Measurements from ENCODE around the gene SLC35D2. TPM values are rescaled to one million over a fixed set of nuclear protein-coding genes. Genes with fewer than 3 reads are reported as not detected.

SLC35D2 gene
- total and polyA plus RNA-seq, 12 donors, result 10.8 to 20.8 (median 13.2) TPM

DNA sequence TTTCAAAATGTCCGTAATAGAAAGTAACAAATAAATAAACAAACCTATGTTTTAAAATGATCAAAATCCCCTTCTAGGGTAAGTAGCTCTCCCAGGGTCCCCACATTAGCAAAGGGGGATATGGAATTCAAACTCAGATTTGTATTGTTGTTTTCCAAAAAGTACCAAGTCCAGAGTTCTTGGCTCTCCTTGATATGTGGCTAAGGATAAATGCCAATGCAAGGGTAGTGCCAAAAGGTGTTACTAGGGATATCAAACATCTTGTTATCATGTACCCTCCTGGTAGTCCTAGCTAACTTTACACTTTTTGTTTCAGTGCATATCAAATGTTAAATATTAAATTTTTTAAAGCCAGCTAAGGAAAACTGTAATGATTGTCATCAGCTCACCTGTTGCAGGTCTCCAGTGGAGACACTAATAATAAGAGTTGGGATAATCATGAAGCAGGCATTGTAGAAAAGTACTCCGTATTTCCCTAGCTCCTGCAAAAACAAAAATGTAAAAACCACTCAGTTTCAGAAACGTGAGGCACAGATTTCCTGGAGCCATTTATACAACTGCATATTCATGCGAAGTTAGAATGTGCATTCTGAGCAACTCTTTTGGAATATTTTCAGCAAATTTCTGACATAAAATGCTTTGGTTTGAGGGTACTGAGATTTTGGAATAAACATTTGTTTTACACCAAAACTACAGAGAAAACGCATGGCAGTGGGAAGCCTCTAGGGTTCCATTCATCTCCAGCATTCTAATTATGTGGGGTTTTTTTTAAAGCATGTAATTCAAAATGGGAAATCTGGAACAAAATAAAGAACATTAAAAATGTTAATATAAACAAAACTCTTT is 39.8 kb downstream of the SLC35D2 start:
- no peaks in the 10 kb centered on the region for H3K27me3 ChIP-seq
- peak overlapping the region in 8 of 10 donors; percentile 7 to 66 (median 33) for H3K27ac ChIP-seq
- peaks cover 3 to 27% (median 17%) of the 10 kb centered on the region in 9 donors for H3K4me1 ChIP-seq
- TF ChIP-seq, protein P1, sequence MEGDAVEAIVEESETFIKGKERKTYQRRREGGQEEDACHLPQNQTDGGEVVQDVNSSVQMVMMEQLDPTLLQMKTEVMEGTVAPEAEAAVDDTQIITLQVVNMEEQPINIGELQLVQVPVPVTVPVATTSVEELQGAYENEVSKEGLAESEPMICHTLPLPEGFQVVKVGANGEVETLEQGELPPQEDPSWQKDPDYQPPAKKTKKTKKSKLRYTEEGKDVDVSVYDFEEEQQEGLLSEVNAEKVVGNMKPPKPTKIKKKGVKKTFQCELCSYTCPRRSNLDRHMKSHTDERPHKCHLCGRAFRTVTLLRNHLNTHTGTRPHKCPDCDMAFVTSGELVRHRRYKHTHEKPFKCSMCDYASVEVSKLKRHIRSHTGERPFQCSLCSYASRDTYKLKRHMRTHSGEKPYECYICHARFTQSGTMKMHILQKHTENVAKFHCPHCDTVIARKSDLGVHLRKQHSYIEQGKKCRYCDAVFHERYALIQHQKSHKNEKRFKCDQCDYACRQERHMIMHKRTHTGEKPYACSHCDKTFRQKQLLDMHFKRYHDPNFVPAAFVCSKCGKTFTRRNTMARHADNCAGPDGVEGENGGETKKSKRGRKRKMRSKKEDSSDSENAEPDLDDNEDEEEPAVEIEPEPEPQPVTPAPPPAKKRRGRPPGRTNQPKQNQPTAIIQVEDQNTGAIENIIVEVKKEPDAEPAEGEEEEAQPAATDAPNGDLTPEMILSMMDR (IDR thresholded peaks at IDR 0.05), result no peak
- no peak for DNase-seq
- peaks cover 0 to 7% (median 0%) of the 10 kb centered on the region in 11 donors for H3K9me3 ChIP-seq
- 68 to 71% methylated on average over 5 of the region's 5 CpGs for WGBS, 2 donors
- H3K36me3 ChIP-seq, result peaks cover 0 to 26% (median 6%) of the 10 kb centered on the region in 9 donors
- intact Hi-C loops (cut with DNase I), result loop anchor here in 2 of 10 donors (5.0 kb wide), 2 partner anchors 74 to 314 kb away; partner anchors contain the start of genes PRXL2C (in 1 of the 2) and ZNF367 (in 1 of the 2)
- no peak overlapping the region for H3K4me3 ChIP-seq
- ATAC-seq, result no peak

DNA sequence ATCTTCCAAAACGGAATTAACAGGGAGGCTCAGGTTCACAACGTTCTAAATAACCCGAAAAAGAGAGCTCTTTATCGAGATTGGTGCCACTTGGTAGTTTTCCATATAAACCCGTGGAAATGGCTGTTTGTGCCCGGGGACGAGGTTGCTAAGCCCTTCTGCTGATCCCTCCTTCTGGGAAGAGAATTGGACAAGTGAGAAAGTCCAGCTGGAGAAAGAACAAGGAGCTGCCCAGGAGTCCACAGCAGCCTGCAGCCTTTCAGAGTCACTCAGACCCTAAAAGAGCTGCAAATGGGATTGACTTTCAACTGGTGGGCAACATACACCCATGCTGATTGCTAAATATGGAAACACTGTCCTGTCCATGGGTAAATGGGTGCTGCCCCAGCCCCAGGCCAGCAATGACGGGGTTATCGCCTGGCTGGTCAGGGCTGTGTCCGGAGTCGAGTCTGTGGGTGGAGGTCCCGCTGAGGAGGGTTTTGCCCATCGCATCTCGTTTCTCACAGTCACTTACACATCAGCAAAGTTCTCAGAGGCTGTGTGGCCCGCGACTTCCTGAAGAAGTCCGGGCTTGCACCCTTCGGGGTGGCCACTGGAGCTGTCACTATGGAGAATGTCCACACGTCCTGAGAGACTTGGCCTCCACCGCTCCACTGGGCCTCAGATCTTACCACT is 40.8 kb downstream of the SLC35D2 start:
- DNase-seq (no peak), ATAC-seq (peak in 1 of 8 donors; percentile 53)
- TF ChIP-seq, protein P1 (IDR thresholded peaks at IDR 0.05), result no peak
- peak overlapping the region in 2 of 10 donors; percentile 8 to 61 for H3K27ac ChIP-seq
- H3K36me3 ChIP-seq, result peaks cover 0 to 20% (median 0%) of the 10 kb centered on the region in 9 donors
- intact Hi-C loops (cut with DNase I), result loop anchor here in 2 of 10 donors (5.0 kb wide), 2 partner anchors 75 to 315 kb away; partner anchors contain the start of genes PRXL2C (in 1 of the 2) and ZNF367 (in 1 of the 2)
- H3K4me3 ChIP-seq, result no peak overlapping the region
- 81 to 88% methylated on average over 20 of the region's 20 CpGs for WGBS, 2 donors
- no peaks in the 10 kb centered on the region for H3K27me3 ChIP-seq
- peaks cover 3 to 27% (median 17%) of the 10 kb centered on the region in 9 donors for H3K4me1 ChIP-seq
- no peaks in the 10 kb centered on the region for H3K9me3 ChIP-seq

DNA sequence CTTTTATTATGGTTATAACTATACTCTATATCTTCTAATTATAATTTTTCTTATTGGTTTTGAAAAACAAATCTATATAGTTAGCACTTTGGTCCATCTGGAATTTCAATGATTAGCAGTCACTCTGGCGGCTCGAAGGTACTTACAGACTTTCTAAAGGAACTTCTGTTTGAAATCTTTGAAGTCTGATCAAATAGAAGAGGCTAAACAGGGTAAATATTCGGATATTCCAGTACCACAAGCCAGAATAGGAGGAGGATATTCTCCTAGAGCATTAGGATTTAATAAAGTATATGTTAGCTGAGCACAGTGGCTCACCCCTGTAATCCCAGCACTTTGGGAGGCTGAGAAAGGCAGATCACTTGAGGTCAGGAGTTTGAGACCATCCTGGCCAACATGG is 42.8 kb downstream of the SLC35D2 start:
- 95 to 97% methylated on average over 3 of the region's 3 CpGs for WGBS, 2 donors
- Histone ChIP-seq H3K27ac (no peak overlapping the region), H3K27me3 (no peaks in the 10 kb centered on the region), H3K36me3 (peaks cover 0 to 28% (median 0%) of the 10 kb centered on the region in 9 donors), H3K9me3 (no peaks in the 10 kb centered on the region), H3K4me3 (no peak overlapping the region), H3K4me1 (peaks cover 3 to 27% (median 17%) of the 10 kb centered on the region in 9 donors)
- TF ChIP-seq, protein P1 (IDR thresholded peaks at IDR 0.05), result no peak
- intact Hi-C loops (cut with DNase I), result loop anchor here in 2 of 10 donors (5.0 kb wide), 2 partner anchors 77 to 317 kb away; partner anchors contain the start of genes PRXL2C (in 1 of the 2) and ZNF367 (in 1 of the 2)
- no peak for ATAC-seq
- DNase-seq, result no peak

DNA sequence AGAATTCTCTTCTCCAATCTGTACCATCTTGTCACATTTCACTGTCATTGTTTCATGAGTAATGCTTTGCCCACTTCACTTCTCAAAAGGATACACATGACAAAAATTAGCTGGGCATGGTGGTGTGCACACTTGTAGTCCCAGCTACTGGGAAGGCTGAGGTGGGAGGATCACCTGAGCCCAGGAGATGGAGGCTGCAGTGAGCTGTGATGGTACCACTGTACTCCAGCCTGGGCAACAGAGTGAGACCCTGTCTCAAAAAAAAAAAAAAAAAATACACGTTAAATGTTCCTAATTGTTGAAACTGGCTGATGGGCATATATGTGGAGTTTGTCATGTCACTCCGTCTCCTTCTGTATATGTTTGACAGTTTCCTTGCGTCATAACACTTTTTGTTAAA is 45.2 kb downstream of the SLC35D2 start:
- Histone ChIP-seq H3K36me3 (peaks cover 0 to 47% (median 0%) of the 10 kb centered on the region in 9 donors), H3K9me3 (no peaks in the 10 kb centered on the region), H3K4me1 (peaks cover 0 to 10% (median 4%) of the 10 kb centered on the region in 9 donors), H3K27me3 (no peaks in the 10 kb centered on the region), H3K4me3 (no peak overlapping the region), H3K27ac (no peak overlapping the region)
- TF ChIP-seq, protein P1 (IDR thresholded peaks at IDR 0.05), result no peak
- DNase-seq (no peak), ATAC-seq (no peak)
- 95 to 98% methylated on average over 3 of the region's 3 CpGs for WGBS, 2 donors
- intact Hi-C loops (cut with DNase I), result loop anchor here in 1 of 10 donors (10.0 kb wide), 1 partner anchor 107 kb away; no protein-coding TSS in a partner anchor
